Activated CD8-positive, alpha-beta T cell treated with anti-CD3 and anti-CD28 coated beads for 36 hours (primary cell): ENCODE results near the gene TALDO1. TPM values are rescaled to one million over a fixed set of nuclear protein-coding genes. Genes with fewer than 3 reads are reported as not detected.

Experiments
- ATAC-seq: fragments of 200-7000 bp; cut with Tn5 transposase; one replicate; pipeline ENCODE4 v1.10.0; 2021; ENCODE audit warnings: mild to moderate bottlenecking, moderate library complexity
- CTCF ChIA-PET: fragments of 350-600 bp; sonication (Branson Sonifier 250); formaldehyde crosslinking; loops from one replicate; lab custom pipeline; 2021; ENCODE audit warnings: antibody characterized with exemption; lab: Charles Lee
- POLR2A ChIA-PET: fragments of 350-600 bp; sonication (Branson Sonifier 250); formaldehyde crosslinking; loops from one replicate; lab custom pipeline; 2021; ENCODE audit warnings: antibody characterized with exemption; lab: Charles Lee
- DNase-seq: peaks from one replicate; pipeline ENCODE4 v3.0.0-alpha.2; 2020
- H3K27ac Mint-ChIP-seq: one replicate; pipeline ENCODE4 v1.8.0; 2021; ENCODE audit warnings: mild to moderate bottlenecking, mixed read lengths
- H3K27me3 Mint-ChIP-seq: one replicate; pipeline ENCODE4 v1.8.0; 2021; ENCODE audit warnings: mixed read lengths
- H3K36me3 Mint-ChIP-seq: one replicate; pipeline ENCODE4 v1.8.0; 2021; ENCODE audit warnings: low read depth, mixed read lengths
- H3K4me1 Mint-ChIP-seq: one replicate; pipeline ENCODE4 v1.8.0; 2021; ENCODE audit warnings: low read depth, mixed read lengths
- H3K4me3 Mint-ChIP-seq: one replicate; pipeline ENCODE4 v1.8.0; 2021; ENCODE audit warnings: mild to moderate bottlenecking, moderate library complexity, mixed read lengths
- H3K9me3 Mint-ChIP-seq: one replicate; pipeline ENCODE4 v1.8.0; 2021; ENCODE audit warnings: mixed read lengths
- CTCF ChIP-seq: fragments of 200-600 bp; IDR thresholded peaks from one replicate; pipeline ENCODE4 v1.8.0; 2022; ENCODE audit warnings: antibody characterized with exemption, mild to moderate bottlenecking
- intact Hi-C: fragments of 100-400 bp; cut with micrococcal nuclease; formaldehyde crosslinking; loops from one replicate; pipeline ENCODE4 v1.10.0; 2022
- total RNA-seq, 2 experiments: library from RNA; stranded (reverse); gene quantifications; one replicate each; pipeline ENCODE4 v1.2.3, GENCODE V29; 2021

Gene TALDO1
- total RNA-seq, 2 experiments from 2014 or later: 234 to 241 TPM

- TF ChIP-seq CTCF: no peak
- ChIA-PET POLR2A (interaction anchor here (0.5 kb wide), 1 partner anchor 13 kb away, joined by 3 read pairs; no protein-coding TSS in a partner anchor), CTCF (interaction anchor here (2.7 kb wide), 1 partner anchor 23 kb away, joined by 11 read pairs; no protein-coding TSS in a partner anchor)
- DNase-seq (no peak), ATAC-seq (no peak)
- Mint-ChIP-seq H3K27ac (no peak overlapping the region), H3K27me3 (no peaks in the 10 kb centered on the region), H3K36me3 (no peaks in the 10 kb centered on the region), H3K9me3 (no peaks in the 10 kb centered on the region), H3K4me1 (peaks cover 21% of the 10 kb centered on the region), H3K4me3 (no peak overlapping the region)
- intact Hi-C loops: no loop called here
Observed at GRCh38 chr11:699753-700152, 47.5 kb upstream of the TALDO1 start.

GRCh38 chr11:701741-702461, 45.4 kb upstream of the TALDO1 start:
- H3K9me3 Mint-ChIP-seq: no peaks in the 10 kb centered on the region
- CTCF ChIA-PET: interaction anchor here (2.7 kb wide), 1 partner anchor 21 kb away, joined by 11 read pairs; no protein-coding TSS in a partner anchor
- peaks cover 3% of the 10 kb centered on the region for H3K27me3 Mint-ChIP-seq
- no peak overlapping the region for H3K27ac Mint-ChIP-seq
- POLR2A ChIA-PET: no interaction called here
- H3K36me3 Mint-ChIP-seq: no peaks in the 10 kb centered on the region
- no peak overlapping the region for H3K4me3 Mint-ChIP-seq
- ATAC-seq (no peak), DNase-seq (no peak)
- TF ChIP-seq CTCF: no peak
- intact Hi-C loops: no loop called here
- peaks cover 16% of the 10 kb centered on the region for H3K4me1 Mint-ChIP-seq

- H3K4me3 Mint-ChIP-seq: no peak overlapping the region
- ATAC-seq (no peak), DNase-seq (no peak)
- peaks cover 9% of the 10 kb centered on the region for H3K27me3 Mint-ChIP-seq
- no peak for TF ChIP-seq CTCF
- no peaks in the 10 kb centered on the region for H3K9me3 Mint-ChIP-seq
- no peaks in the 10 kb centered on the region for H3K36me3 Mint-ChIP-seq
- intact Hi-C loops: no loop called here
- H3K4me1 Mint-ChIP-seq: peaks cover 10% of the 10 kb centered on the region
- ChIA-PET CTCF (interaction anchor here (1.3 kb wide), 1 partner anchor 19 kb away, joined by 3 read pairs; no protein-coding TSS in a partner anchor), POLR2A (interaction anchor here (0.6 to 1.4 kb wide), 3 partner anchors 8 to 54 kb away, joined by 3 to 4 read pairs (median 3); partner anchors contain the start of genes DEAF1 and TMEM80)
- no peak overlapping the region for H3K27ac Mint-ChIP-seq
Observed at GRCh38 chr11:702462-703461, 44.5 kb upstream of the TALDO1 start.

DNA sequence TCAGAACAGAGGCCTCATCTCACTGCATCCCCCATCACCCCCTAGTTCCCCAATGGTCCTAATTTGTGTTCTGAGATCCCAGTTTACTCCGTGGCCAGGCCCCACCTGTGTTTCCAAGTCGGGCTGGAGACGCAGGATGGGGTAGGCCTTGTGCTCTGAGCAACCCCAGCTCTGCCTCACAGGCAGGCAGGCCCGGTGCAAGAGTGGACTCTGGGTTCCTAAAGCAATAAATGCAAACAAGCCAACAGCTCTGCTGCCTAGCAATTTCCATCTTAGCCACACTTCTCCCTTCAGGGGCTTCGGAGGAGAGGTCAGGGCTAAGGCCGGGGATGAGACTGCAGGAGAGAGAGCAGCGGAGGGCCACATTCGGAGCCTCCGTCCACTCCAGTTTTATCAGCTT, 43.8 kb upstream of the TALDO1 start:
- ChIA-PET CTCF (interaction anchor here (0.8 to 1.3 kb wide), 2 partner anchors 19 to 45 kb away, joined by 3 read pairs; no protein-coding TSS in a partner anchor), POLR2A (interaction anchor here (0.6 to 1.4 kb wide), 4 partner anchors 8 to 53 kb away, joined by 3 to 4 read pairs (median 3); partner anchors contain the start of genes DEAF1 and TMEM80)
- intact Hi-C loops: no loop called here
- peaks cover 11% of the 10 kb centered on the region for H3K27me3 Mint-ChIP-seq
- no peak for DNase-seq
- TF ChIP-seq CTCF: no peak
- H3K4me1 Mint-ChIP-seq: peaks cover 4% of the 10 kb centered on the region
- H3K4me3 Mint-ChIP-seq: no peak overlapping the region
- H3K27ac Mint-ChIP-seq: no peak overlapping the region
- ATAC-seq: no peak
- H3K9me3 Mint-ChIP-seq: no peaks in the 10 kb centered on the region
- no peaks in the 10 kb centered on the region for H3K36me3 Mint-ChIP-seq
